ENCODE results near the gene MAGI1. TPM values are rescaled to one million over a fixed set of nuclear protein-coding genes. Genes with fewer than 3 reads are reported as not detected.

The MAGI1 gene
- total RNA-seq, 2 experiments from 2014 or later = 0.21 to 0.24 TPM

GRCh38 chr3:65955792-65956477 is 82.8 kb downstream of the MAGI1 start:
- CTCF ChIA-PET = no interaction called here
- POLR2A ChIA-PET = no interaction called here
- no peaks in the 10 kb centered on the region for H3K9me3 Mint-ChIP-seq
- DNase-seq = no peak
- H3K36me3 Mint-ChIP-seq = no peaks in the 10 kb centered on the region
- H3K4me3 Mint-ChIP-seq = no peak overlapping the region
- intact Hi-C loops (cut with micrococcal nuclease) = no loop called here
- peaks cover 4% of the 10 kb centered on the region for H3K27me3 Mint-ChIP-seq
- H3K27ac Mint-ChIP-seq = no peak overlapping the region
- H3K4me1 Mint-ChIP-seq (ENCODE audit: low read depth) = no peaks in the 10 kb centered on the region

GRCh38 chr3:65953881-65954733 is 84.6 kb downstream of the MAGI1 start:
- Mint-ChIP-seq H3K4me3 (no peak overlapping the region), H3K4me1 (ENCODE audit: low read depth) (no peaks in the 10 kb centered on the region), H3K27ac (no peak overlapping the region), H3K27me3 (peaks cover 3% of the 10 kb centered on the region), H3K36me3 (no peaks in the 10 kb centered on the region), H3K9me3 (no peaks in the 10 kb centered on the region)
- DNase-seq = no peak
- POLR2A ChIA-PET = no interaction called here
- intact Hi-C loops (cut with micrococcal nuclease) = no loop called here
- CTCF ChIA-PET = no interaction called here

GRCh38 chr3:65953301-65953812 is 85.4 kb downstream of the MAGI1 start:
- H3K27me3 Mint-ChIP-seq = peaks cover 3% of the 10 kb centered on the region
- H3K27ac Mint-ChIP-seq = no peak overlapping the region
- H3K4me1 Mint-ChIP-seq (ENCODE audit: low read depth) = no peaks in the 10 kb centered on the region
- intact Hi-C loops (cut with micrococcal nuclease) = no loop called here
- ChIA-PET POLR2A (no interaction called here), CTCF (no interaction called here)
- no peaks in the 10 kb centered on the region for H3K9me3 Mint-ChIP-seq
- no peaks in the 10 kb centered on the region for H3K36me3 Mint-ChIP-seq
- no peak overlapping the region for H3K4me3 Mint-ChIP-seq
- DNase-seq = no peak

DNA sequence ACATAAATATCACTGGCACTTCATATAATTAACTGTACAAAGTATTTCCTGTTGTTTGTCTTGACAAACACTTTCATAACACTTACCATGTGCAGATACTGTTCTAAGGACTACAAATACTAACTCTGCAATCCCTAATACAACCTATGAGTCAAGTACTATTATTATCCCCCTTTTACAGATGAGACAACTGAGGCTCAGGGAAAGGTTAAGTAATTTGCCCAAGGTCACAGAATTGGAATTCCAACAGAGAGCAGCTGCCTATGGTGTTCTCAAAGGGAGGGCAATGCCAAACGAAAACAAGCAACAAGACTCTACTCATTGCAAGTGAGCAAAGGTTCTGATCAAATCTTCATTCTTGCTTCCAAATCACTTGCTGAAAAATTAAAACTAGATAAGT is 85.9 kb downstream of the MAGI1 start:
- Mint-ChIP-seq H3K4me1 (ENCODE audit: low read depth) (no peaks in the 10 kb centered on the region), H3K9me3 (no peaks in the 10 kb centered on the region), H3K27me3 (peaks cover 3% of the 10 kb centered on the region), H3K4me3 (no peak overlapping the region), H3K36me3 (no peaks in the 10 kb centered on the region), H3K27ac (no peak overlapping the region)
- DNase-seq = no peak
- intact Hi-C loops (cut with micrococcal nuclease) = no loop called here
- ChIA-PET CTCF (no interaction called here), POLR2A (no interaction called here)

DNA sequence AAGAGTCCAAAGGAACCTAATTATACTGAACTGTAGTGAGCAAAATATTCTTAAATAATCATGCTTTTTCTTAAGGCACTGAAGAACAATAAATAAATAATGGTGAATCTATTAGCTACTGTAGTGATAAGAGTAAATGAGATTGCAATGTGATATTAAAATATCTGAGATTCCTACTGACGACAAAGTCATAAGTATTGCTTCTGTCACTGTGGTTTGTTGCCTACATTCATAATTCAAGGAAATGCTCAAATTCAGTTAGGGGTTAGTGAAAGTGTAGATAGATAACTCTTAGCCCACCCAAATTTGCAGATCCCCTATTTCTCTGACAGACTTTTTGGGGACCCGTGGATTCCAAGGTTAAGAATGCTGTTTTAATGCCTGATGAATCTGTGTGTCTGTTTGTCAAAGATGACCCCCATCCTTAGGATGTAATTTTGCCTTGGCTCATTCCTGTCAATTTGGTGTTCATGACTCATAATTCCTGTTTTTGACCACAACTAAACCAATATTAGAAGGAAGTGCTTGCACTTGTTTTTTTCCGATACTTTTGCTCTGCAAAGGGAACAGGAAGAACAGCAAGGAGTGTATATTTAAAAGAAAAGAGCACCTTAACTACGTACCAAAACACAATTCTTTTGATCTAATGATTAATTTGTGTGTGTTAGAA is 86.7 kb downstream of the MAGI1 start:
- Mint-ChIP-seq H3K4me1 (ENCODE audit: low read depth) (no peaks in the 10 kb centered on the region), H3K36me3 (no peaks in the 10 kb centered on the region), H3K27me3 (peaks cover 3% of the 10 kb centered on the region), H3K4me3 (no peak overlapping the region), H3K9me3 (no peaks in the 10 kb centered on the region), H3K27ac (no peak overlapping the region)
- intact Hi-C loops (cut with micrococcal nuclease) = no loop called here
- ChIA-PET CTCF (no interaction called here), POLR2A (no interaction called here)
- DNase-seq = no peak

GRCh38 chr3:65950340-65951326 is 88.1 kb downstream of the MAGI1 start:
- DNase-seq = no peak
- intact Hi-C loops (cut with micrococcal nuclease) = no loop called here
- ChIA-PET CTCF (no interaction called here), POLR2A (no interaction called here)
- H3K9me3 Mint-ChIP-seq = no peaks in the 10 kb centered on the region
- no peak overlapping the region for H3K4me3 Mint-ChIP-seq
- peaks cover 3% of the 10 kb centered on the region for H3K27me3 Mint-ChIP-seq
- no peaks in the 10 kb centered on the region for H3K36me3 Mint-ChIP-seq
- H3K27ac Mint-ChIP-seq = no peak overlapping the region
- no peaks in the 10 kb centered on the region for H3K4me1 Mint-ChIP-seq (ENCODE audit: low read depth)

DNA sequence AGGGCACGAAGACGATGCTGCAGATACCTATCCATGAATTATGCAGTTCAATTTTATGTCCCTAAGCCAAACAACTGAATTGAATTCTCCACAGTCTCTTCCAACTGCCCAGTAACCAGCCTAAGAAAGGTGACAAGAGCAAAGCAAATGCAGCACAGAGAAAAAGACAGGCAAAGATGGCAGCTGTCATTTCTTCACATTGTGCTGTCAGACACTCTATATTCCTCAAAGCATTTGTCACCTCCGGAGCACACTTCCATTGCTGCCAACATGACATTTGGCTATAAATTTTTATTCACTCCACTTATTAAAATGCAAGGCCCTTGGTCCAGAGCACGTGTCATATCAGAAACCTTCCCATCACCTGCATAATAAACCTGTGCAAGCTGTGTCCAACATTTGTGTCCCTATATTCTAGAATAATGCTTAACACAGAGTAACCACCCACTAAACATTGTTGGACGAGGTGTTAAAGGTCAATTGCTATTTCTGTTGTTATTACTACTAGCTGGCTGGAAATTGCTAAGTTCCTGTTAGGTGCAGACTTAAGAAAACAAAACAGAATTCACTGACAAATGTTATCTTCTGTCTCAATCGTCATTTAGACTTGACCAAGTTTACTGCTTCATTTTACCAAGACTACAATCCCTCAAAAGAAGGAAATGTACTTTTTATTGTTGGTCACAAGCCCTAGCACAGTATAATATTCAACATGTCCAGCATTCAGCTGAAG is 89.7 kb downstream of the MAGI1 start:
- intact Hi-C loops (cut with micrococcal nuclease) = no loop called here

GRCh38 chr3:65946438-65946837 is 92.3 kb downstream of the MAGI1 start:
- intact Hi-C loops (cut with micrococcal nuclease) = no loop called here
- Mint-ChIP-seq H3K4me1 (ENCODE audit: low read depth) (no peaks in the 10 kb centered on the region), H3K36me3 (no peaks in the 10 kb centered on the region), H3K4me3 (no peak overlapping the region), H3K9me3 (no peaks in the 10 kb centered on the region), H3K27ac (no peak overlapping the region), H3K27me3 (no peaks in the 10 kb centered on the region)
- CTCF ChIA-PET = no interaction called here
- POLR2A ChIA-PET = no interaction called here
- DNase-seq = no peak

More for the DNA sequence above, 89.7 kb downstream of the MAGI1 start:
- DNase-seq = no peak
- Mint-ChIP-seq H3K27me3 (peaks cover 3% of the 10 kb centered on the region), H3K27ac (no peak overlapping the region), H3K9me3 (no peaks in the 10 kb centered on the region), H3K36me3 (no peaks in the 10 kb centered on the region), H3K4me1 (ENCODE audit: low read depth) (no peaks in the 10 kb centered on the region), H3K4me3 (no peak overlapping the region)
- ChIA-PET POLR2A (no interaction called here), CTCF (no interaction called here)

DNA sequence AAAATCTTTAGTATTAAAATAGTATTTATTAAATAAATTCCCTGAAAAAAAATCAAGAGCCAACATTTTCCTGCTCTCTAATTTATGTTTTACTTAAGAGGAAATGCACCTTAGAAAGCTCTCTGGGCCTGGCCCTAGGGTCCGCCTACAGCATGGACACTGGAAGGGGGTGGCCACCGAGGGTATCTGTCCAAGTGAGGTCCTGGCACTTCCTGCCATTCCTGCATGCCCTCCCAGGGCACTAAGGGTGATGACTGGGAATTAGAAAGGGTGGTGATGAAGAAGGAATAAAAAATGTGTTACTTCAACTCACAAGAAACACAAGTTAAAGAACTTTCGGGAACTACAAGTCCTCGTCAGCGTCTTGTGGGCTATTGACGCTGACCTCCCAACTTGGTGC is 92.8 kb downstream of the MAGI1 start:
- Mint-ChIP-seq H3K4me1 (ENCODE audit: low read depth) (no peaks in the 10 kb centered on the region), H3K27me3 (no peaks in the 10 kb centered on the region), H3K36me3 (no peaks in the 10 kb centered on the region), H3K27ac (no peak overlapping the region), H3K4me3 (no peak overlapping the region), H3K9me3 (no peaks in the 10 kb centered on the region)
- POLR2A ChIA-PET = no interaction called here
- DNase-seq = no peak
- CTCF ChIA-PET = no interaction called here
- intact Hi-C loops (cut with micrococcal nuclease) = no loop called here

GRCh38 chr3:65945480-65945879 is 93.2 kb downstream of the MAGI1 start:
- no peaks in the 10 kb centered on the region for H3K36me3 Mint-ChIP-seq
- no peaks in the 10 kb centered on the region for H3K4me1 Mint-ChIP-seq (ENCODE audit: low read depth)
- ChIA-PET CTCF (no interaction called here), POLR2A (no interaction called here)
- intact Hi-C loops (cut with micrococcal nuclease) = no loop called here
- H3K27ac Mint-ChIP-seq = no peak overlapping the region
- H3K27me3 Mint-ChIP-seq = no peaks in the 10 kb centered on the region
- DNase-seq = no peak
- H3K4me3 Mint-ChIP-seq = no peak overlapping the region
- H3K9me3 Mint-ChIP-seq = no peaks in the 10 kb centered on the region

DNA sequence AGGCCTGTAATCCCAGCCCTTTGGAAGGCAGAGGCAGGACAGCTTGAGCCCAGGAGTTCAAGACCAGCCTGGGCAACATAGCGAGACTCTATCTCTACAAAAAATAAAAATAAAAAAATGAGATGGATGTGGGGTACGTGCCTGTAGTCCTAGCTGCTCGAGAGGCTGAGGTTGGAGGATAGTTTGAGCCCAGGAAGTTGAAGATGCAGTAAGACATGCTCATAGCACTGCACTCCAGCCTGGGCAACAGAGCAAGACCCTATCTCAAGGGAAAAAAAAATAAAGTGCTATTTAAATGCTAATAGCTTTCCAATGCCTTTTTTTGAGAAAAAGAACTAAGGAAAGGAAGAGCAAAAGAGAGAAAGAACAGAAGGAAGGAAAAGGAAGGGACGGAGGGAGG is 94.5 kb downstream of the MAGI1 start:
- H3K36me3 Mint-ChIP-seq = no peaks in the 10 kb centered on the region
- intact Hi-C loops (cut with micrococcal nuclease) = no loop called here
- H3K27me3 Mint-ChIP-seq = no peaks in the 10 kb centered on the region
- ChIA-PET POLR2A (no interaction called here), CTCF (no interaction called here)
- no peaks in the 10 kb centered on the region for H3K9me3 Mint-ChIP-seq
- DNase-seq = no peak
- no peak overlapping the region for H3K4me3 Mint-ChIP-seq
- H3K27ac Mint-ChIP-seq = no peak overlapping the region
- no peaks in the 10 kb centered on the region for H3K4me1 Mint-ChIP-seq (ENCODE audit: low read depth)

All from activated CD4-positive, alpha-beta memory T cell treated with anti-CD3 and anti-CD28 coated beads for 36 hours (primary cell).